Measurements from ENCODE around the gene AP4M1. TPM values are rescaled to one million over a fixed set of nuclear protein-coding genes. Genes with fewer than 3 reads are reported as not detected.

The AP4M1 gene
- total RNA-seq, 1 experiment from 2014 or later: 13.7 TPM

DNA sequence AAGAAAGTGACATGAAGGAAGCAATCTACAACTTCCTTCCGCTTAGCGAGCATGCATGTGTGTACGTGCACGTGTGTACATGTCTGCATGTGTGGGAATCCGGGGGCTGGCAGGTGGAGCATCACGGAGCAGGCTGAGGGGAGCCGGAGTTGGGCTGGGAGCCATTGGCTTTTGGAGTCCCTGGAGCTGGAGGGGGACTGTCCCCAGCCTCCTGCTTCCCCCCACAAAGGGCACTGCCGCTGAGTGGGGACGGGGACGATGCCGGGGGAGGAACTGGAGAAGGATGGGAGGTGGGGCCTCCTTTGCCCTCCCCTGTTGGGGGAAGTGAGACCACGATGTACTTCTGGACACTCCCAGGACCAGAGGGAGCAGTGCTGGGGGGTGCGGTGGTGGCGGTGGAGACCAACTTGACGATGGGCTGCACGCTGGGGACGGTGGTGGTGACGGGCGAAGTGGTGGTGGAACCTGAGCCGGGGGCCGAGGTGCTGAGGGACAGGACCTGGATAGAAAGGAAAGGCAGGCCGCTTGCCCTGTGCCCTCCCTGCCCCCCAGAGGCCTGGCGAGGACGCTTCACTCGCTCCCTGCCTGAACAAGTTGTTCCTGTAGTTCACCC is 5.8 kb downstream of the AP4M1 start:
- no peak for DNase-seq (ENCODE audit: low read depth)

DNA sequence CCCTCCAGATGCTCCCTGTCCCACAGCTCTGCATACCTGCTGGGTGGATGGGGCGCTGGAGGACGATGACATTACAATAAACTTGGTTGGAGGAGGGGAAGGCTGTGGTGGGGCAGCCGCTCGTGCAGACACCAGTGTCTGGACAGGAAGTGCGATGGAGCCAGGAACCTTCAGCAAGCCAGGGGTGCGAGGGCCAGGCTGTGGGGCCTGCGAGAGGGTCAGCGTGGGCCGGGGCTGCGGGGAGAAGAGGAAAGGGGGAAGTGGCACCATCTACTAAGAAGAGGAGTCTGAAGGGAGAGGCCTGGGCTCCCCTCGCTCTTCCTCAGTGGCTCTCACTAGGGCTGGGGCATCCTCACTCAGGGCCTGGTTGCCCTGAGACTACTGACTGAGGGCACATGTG is 6.4 kb downstream of the AP4M1 start:
- DNase-seq (ENCODE audit: low read depth): no peak

DNA sequence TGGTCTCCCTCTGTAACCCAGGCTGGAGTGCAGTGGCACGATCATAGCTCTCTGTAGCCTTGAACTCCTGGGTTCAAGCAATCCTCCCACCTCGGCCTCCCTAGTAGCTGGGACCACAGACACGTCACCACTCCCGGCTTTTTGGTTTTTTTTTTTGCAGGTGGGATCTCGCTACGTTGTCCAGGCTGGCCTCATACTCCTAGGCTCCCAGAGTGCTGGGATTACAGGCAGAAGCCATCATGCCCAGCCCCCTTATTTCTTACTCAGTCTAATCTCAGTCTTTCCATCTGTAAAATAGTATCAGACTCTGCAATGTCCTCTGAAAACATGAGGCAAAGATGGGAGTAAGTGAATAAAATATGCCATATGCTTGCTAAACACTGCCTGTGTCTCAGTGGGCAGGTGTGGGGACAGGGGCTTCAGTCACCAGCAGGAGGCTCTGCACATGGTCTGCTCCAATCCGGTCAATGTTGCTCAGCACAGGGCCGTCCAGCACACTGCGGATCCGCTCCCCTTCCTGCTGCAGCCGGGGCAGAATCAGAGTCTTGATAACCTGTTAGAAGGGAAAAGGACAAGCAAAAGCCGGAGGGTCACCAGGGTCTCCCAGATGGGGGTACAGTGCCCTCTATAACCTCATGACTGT is 8.2 kb downstream of the AP4M1 start:
- no peak for DNase-seq (ENCODE audit: low read depth)

DNA sequence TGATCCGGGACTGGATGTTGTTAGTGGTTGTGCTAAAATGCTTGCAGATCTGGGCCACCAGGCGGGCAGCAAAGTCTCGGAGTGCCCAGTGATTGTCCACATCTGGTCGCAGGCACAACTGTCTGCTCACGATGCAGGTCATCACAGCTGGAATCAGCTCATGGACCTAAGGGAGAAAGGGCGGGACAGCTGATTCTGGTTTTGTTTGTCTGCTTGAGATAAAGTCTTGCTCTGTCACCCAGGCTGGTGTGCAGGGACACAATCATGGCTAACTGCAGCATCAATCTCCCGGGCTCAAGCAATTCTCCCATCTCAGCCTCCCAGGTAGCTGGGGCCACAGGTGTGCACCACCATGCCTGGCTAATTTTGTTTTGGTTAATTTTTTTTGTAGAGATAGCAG is 9.7 kb downstream of the AP4M1 start:
- DNase-seq (ENCODE audit: low read depth): no peak

DNA sequence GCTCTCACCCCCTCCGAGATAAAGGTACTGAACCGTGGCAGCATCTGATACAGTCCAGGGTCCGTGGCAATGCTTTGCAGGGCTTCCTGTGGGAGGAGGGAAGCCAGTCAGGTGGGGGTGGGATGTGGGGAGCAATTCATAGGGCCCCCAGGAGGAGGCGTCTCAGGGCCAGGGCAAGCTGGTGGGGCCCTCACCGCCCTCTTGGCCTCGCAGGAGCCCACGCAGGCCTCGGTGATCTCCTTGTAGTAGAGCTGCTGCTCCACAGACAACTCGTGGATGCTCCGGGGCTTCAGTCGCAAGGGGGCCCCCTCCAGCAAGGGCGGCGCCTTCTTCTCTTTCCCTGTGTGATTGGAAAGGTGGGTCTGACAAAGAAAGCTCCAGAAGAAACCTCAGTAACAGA is 10.5 kb downstream of the AP4M1 start:
- DNase-seq (ENCODE audit: low read depth): no peak

DNA sequence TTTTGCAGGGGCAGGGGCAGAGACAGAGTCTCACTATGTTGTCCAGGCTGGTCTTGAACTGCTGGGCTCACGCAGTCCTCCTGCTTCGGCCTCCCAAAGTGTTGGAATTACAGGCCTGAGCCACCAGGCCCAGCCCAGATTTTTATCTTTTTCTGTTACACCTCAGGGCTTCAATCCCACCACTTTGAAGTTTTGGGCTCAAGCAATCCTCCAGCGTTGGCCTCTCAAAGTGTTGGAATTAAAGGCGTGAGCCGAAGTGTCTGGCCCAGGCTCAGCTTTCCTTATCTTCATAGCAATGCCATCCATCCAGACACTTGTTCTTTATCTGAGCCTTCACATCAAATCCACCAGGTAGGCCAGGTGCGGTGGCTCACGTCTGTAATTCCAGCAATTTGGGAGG is 13.6 kb downstream of the AP4M1 start:
- DNase-seq (ENCODE audit: low read depth): no peak

DNA sequence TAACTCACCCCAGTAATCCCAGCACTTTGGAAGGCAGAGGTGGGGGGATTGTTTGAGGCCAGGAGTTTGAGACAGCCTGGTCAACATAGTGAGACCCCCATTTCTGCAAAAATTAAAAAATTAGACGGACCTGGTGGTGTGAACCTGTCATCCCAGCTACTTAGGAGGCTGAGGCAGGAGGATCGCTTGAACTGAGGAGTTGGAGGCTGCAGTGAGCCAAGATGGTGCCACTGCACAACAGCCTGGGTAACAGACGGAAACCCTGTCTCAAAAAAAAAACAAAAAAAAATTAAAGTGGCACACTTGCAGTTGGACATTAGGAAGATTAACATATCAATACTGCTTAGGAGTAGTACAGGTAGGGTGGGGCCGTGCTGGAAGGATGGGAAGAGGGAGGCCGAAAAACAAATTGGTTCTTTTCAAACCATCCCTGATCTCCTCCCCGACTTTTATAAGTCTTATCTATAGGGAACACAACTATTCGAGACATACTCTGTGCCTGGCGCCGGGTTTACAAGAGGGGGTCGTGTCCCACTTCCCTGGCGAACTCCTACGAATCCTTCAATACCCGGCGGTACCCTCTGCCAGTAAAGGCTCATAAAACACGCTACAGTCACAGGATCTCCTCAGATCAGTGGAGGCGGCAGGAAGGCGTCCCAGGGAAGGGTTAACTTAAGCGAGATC is 17.1 kb downstream of the AP4M1 start:
- DNase-seq (ENCODE audit: low read depth): no peak

DNA sequence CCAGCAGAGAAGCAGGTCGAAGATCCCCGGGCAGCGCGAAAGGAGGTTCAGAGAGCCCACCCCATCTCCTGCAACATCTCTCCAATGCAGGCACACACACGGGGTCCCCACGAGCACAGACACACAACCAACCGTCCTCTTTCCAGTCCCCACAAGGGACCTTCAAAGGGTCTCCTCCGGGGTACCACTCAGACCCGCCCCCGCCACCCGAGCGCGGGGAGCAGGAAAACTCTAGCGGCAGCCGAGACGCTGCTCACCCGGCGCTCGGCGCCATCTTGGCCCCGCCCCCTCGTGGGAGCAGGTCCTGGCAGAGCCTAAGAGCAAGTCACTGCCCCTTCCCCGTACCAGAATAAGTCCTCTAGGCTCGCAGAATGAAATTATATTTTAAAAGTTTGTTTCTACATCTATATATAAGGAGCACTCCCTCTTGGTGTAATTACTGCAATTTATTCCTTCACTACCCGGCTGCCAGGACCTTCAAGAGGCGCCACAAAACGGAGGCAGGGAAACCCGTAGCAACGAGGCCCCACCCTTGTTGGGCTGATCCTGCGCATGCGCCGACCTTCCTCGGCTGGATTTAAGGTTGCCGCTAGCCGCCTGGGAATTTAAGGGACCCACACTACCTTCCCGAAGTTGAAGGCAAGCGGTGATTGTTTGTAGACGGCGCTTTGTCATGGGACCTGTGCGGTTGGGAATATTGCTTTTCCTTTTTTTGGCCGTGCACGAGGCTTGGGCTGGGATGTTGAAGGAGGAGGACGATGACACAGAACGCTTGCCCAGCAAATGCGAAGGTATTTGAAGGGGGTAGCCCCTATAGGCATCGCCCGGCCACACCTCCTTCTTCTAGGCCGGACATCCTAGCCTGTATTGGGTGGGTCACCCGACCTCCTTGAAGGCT is 17.9 kb downstream of the AP4M1 start, which contains the start of the genes CNPY4 and TAF6:
CNPY4 (plus strand) TSS at position 563 of the 898 bp plus-strand sequence; CDS start at position 674, 111 bp downstream.
TAF6 (minus strand) TSS at position 287 of the 898 bp plus-strand sequence. CDS start 5,149 bp downstream, outside the sequence.
- peak; percentile 91 for DNase-seq (ENCODE audit: low read depth)

DNA sequence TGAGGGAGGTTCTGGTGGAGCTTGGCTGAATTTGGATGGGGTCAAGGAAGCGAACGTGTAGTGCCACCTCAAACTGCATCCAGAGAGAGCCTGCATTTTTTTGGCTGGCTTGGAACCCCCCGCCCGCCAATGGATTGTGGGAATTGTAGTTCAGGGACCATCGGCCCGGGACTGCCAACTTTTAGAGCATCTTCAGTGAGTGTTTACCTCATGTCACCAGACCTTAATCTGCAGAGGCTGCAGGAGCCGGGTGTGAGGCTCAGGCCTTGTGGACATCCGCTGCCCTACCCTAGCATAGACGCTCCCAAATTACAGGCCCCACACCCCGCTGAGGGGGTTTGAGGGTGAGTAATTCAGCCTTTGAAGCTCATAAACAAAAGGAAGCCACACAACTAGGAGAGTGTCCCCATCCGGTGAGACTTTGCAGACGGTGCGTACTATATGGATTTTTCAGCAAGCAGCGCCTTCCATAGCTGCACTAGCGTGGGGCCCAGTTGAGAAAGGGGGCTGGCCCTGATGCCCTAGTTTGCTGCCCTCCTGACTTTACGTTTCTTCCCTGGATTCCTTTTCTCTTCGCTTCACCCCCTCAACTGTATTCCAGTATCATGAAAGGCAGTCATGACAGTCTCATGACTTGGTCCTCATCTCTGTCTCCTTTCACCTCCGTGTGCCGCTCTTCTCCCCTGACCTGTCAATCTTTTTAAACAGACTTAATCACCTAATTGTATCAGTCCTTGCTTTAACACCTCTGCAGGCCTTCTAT is 18.7 kb downstream of the AP4M1 start:
- DNase-seq (ENCODE audit: low read depth): peak; percentile 75

DNA sequence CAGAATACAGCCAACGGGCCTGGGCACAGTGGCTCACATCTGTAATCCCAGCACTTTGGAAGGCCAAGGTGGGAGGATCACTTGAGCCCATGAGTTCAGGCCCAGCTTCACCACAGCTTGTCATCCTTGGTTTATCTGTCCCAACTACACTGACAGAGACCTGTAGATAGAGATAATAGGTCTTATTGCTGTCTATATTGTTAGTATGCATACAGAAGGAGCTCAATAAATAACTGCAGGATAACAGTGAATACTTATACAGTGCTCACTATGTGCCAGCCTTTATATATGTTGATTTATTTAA is 19.2 kb downstream of the AP4M1 start:
- DNase-seq (ENCODE audit: low read depth): no peak

DNA sequence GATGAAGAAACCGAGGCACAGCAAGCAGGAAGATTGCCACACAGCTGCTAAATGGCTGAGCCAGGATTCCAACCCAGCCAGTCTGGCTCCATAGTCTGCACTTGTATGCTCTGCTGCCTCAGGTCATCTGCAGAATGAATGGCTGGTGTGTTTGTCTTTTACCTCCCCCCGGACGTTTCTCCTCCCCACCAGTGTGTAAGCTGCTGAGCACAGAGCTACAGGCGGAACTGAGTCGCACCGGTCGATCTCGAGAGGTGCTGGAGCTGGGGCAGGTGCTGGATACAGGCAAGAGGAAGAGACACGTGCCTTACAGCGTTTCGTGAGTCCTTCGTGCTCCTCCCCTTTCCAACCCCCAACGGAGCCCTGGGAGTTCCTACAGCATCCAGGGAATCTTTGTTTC is 20.6 kb downstream of the AP4M1 start:
- DNase-seq (ENCODE audit: low read depth): no peak

DNA sequence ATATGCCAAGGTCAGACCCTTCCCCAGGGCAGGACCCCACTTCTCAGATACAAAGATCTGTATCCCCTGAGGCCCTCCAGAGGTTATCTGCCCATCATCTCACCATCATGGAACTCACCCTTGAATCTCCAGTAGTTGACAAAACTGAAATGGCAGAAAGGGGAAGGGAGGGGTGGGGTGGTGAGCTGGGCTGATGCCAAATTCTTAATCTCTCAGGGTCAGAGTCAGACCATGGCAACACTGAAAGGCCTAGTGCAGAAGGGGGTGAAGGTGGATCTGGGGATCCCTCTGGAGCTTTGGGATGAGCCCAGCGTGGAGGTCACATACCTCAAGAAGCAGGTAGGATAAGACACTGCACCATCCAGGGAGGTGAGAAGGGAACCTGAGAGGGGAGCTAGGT is 21.1 kb downstream of the AP4M1 start:
- DNase-seq (ENCODE audit: low read depth): no peak

DNA sequence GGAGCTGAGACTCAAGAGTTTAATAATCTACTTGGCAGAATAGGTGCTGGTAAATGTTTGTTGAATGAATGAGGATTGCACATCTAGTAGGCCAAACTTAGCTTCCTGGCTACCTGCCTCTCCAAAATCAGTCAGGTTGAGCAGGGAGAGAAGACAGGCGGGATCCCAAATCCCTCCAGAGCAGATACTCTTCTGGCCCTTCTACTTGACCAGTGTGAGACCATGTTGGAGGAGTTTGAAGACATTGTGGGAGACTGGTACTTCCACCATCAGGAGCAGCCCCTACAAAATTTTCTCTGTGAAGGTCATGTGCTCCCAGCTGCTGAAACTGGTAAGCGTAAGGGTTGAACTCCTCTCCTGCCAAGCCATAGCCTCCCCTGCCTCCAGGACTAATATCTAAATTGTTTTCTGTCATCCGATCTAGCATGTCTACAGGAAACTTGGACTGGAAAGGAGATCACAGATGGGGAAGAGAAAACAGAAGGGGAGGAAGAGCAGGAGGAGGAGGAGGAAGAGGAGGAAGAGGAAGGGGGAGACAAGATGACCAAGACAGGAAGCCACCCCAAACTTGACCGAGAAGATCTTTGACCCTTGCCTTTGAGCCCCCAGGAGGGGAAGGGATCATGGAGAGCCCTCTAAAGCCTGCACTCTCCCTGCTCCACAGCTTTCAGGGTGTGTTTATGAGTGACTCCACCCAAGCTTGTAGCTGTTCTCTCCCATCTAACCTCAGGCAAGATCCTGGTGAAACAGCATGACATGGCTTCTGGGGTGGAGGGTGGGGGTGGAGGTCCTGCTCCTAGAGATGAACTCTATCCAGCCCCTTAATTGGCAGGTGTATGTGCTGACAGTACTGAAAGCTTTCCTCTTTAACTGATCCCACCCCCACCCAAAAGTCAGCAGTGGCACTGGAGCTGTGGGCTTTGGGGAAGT is 23.1 kb downstream of the AP4M1 start:
- no peak for DNase-seq (ENCODE audit: low read depth)

DNA sequence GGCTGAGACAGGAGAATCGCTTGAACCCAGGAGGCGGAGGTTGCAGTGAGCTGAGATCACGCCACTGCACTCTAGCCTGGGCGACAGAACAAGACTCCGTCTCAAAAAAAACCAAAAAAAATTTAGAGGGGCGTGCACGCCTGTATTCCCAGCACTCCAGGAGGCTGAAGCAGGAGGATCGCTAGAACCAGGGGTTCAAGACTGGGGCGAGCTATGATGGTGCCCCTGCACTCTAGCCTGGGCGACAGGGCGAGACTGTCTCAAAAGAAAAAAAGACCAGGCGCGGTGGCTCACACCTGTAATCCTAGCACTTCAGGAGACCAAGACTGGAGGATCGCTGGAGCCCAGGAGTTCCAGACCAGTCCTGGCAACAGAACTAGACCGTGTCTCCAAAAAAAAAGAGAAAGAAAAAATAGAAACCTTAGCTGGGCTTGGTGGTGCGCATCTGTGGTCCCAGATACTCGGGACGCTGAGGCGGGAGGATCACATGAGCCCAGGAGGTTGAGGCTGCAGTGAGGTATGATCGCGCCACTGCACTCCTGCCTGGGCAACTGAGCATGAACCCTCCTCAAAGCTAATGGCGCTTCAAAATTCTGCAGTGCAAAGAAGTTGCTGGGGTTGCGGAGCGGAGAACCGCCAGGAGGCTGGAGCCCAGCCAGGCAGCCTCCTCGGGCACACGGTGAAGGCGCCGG is 24.9 kb downstream of the AP4M1 start:
- DNase-seq (ENCODE audit: low read depth): no peak

DNA sequence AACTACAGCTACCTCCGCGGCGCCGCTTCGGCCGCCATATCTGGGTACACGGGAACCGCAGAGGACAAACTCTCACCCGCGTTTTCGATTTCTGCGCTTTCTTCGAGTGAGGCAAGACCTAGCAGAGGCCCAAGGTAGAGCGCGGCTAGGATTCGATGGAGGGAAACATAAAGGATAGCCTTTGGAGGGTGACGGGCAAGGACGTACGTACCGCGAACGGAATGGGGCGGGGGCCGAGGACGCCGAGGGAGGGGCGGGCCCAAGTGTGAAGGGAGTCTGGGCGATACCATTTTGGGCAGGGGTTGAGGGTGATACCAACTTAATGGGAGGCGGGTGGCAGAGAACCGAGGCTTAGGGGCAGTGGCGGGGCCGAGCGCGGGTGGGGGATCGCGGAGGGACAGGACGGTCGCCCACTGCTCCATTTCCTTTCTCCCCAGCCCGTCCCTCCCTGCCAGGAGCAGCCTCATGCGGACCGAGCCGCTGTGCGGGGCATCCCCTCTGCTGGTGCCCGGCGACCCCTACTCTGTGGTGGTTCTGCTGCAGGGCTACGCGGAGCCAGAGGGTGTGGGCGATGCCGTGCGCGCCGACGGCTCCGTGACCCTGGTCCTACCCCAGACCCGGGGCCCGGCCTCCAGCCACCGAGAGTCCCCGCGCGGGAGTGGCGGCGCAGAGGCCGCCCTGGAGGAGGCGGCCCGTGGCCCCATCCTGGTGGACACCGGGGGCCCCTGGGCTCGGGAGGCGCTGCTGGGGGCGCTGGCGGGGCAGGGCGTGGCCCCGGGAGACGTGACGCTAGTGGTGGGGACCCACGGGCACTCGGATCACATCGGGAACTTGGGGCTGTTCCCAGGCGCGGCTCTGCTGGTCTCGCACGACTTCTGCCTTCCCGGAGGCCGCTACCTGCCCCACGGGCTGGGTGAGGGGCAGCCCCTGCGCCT is 25.8 kb downstream of the AP4M1 start, which contains the start of gene MBLAC1:
MBLAC1 (plus strand) TSS at position 37 of the 935 bp plus-strand sequence; CDS start at position 466, 429 bp downstream.
- peak; percentile 73 for DNase-seq (ENCODE audit: low read depth)

DNA sequence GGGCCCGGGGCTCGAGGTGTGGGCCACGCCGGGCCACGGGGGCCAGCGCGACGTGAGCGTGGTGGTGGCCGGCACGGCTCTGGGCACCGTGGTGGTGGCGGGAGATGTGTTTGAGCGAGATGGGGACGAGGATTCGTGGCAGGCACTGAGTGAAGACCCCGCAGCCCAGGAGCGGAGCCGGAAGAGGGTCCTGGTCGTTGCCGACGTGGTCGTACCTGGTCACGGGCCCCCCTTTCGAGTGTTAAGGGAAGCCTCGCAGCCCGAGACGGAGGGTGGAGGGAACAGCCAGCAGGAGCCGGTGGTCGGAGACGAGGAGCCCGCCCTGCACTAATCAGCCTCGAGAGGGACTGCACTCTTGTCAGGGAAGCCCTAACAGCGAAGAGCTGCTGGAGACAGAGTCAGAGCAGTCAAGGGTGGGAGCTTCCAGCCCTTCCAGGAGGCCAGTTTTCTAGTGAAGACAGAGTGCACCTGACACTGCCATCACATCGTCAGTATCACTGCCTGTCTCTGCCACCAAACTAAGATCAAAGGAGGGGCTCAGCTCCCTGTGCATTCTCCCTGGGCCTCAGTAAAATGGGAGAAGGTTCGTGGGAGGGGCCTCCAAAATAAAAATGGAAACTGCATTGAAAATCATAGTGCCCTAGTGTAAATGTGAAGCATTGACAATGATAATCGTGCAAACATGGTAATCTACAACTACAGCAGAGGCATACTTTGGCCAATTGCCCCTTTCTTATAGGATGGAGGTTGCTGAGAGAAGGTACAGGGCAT is 26.6 kb downstream of the AP4M1 start:
- no peak for DNase-seq (ENCODE audit: low read depth)

DNA sequence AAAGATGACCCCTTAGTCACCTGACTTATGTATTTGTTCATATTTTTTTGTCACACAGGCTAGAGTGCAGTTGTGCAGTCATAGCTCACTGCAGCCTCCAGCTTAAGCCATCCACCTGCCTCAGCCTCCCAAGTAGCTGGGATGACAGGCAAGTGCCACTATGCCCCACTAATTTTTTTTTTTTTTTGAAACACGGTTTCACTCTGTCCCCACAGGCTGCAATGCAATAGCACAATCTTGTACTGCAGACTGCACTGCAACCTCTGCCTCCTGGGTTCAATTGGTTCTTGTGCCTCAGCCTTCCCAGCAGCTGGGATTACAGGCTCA is 27.2 kb downstream of the AP4M1 start:
- no peak for DNase-seq (ENCODE audit: low read depth)

All from HT1080 (cell line).